Measurements from ENCODE around the gene MUS81.

DNA sequence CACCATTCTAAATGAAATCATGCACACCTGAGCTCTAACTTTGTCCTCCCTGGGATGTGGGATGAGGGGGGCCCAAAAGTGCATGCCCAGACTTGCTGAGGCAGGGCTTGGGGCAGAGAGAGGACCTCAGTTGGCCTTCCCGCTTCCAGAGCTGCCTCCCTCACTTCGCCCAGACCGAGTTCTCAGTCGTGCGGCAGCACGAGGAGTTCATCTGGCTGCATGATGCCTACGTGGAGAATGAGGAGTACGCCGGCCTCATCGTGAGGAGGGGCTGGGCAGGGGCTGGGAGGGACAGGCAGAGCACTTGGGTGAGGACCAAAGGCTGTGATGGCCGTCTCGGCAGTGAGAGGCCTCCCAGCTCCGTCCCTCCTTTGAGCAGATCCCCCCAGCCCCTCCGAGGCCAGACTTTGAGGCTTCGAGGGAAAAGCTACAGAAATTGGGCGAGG, 10.4 kb upstream of the MUS81 start:
- TF ChIP-seq CTCF (IDR thresholded peaks at IDR 0.05; ENCODE audit: low read depth, low read length) (no peak), POLR2A (IDR thresholded peaks at IDR 0.05; ENCODE audit: extremely low read depth, insufficient read length) (no peak)
- TF ChIP-seq, protein P1, sequence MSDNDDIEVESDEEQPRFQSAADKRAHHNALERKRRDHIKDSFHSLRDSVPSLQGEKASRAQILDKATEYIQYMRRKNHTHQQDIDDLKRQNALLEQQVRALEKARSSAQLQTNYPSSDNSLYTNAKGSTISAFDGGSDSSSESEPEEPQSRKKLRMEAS (IDR thresholded peaks at IDR 0.05; ENCODE audit: low read depth, low read length), result no peak

Measured in NB4 (cell line).